Activated T-cell treated with anti-CD3 and anti-CD28 coated beads for 4 hours (primary cell): Measurements from ENCODE around the gene SPATS2L.

ENCODE experiments used
- DNase-seq: peaks from one replicate; pipeline ENCODE4 v3.0.0-alpha.2; 2020

SPATS2L gene

DNA sequence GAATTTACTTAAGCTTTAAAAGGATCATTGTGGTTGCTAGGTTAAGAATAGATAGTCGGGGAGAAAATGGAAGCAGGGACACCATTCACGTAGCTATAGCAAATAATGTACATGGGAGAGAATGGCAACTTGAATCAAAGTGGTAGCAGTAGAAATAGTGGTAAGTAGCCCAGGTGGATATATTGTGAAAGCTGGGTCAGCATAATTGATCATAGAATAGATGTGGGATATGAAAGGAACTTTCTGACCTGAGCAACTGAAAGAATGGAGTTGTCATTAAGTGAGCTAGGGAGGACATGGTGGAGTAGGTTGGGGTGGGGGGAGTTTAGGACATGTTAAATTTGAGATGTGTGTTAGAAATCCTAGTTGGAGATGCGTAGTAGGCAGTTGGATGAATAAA is 221.7 kb downstream of the SPATS2L start:
- DNase-seq, result no peak
